HG03175 (cell line): Measurements from ENCODE around the gene ZSCAN26.

ENCODE experiments used
- ATAC-seq: cut with Tn5 transposase; IDR thresholded peaks from one replicate; pipeline ENCODE4 v1.9.1; 2021; ENCODE audit warnings: mild to moderate bottlenecking, moderate library complexity; ENCODE audit not compliant: unreplicated experiment

The ZSCAN26 gene

DNA sequence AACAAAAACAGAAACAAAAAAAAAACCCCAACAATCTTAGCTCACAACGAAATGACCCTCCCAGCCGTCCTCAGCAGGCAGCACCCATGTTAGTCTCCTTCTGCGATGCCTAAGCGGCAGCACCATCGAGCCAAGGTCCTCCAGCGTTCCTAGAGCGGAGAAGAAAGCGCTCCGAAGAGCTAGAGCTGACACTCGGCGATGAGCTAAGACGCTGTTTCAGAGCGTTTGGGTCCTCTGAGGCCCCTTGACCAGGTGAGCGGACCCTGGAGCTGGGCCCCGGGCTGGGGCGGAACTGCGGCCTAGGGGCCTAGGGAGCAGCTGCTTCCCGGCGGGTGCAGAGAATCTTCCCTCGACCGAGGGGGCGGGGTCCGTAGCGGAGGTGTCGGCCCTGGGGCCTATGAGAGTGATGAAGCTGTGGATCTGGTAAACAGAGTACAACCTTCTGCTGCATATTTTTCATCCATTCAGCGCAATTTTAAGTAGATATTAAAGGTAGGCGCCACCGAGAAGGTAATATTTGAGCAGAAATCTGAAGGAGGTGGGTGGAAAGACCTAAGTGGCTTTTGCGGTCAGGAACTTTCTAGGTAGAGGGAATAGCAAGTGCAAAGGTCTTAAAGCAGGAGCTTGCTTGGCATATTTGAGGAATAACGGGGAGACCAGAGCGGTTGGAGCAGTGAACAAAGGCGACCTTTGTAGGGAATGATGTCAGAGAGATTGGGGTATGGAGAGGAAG is at the start of gene ZSCAN26:
Gene ZSCAN26, plus strand, starts transcription at position 182 of the 733 bp plus-strand sequence. CDS start 4,777 bp downstream, outside the sequence.
- ATAC-seq, result peak; percentile 93

GRCh38 chr6:28217890-28218289 is 49.1 kb upstream of the ZSCAN26 start:
- ATAC-seq, result no peak

DNA sequence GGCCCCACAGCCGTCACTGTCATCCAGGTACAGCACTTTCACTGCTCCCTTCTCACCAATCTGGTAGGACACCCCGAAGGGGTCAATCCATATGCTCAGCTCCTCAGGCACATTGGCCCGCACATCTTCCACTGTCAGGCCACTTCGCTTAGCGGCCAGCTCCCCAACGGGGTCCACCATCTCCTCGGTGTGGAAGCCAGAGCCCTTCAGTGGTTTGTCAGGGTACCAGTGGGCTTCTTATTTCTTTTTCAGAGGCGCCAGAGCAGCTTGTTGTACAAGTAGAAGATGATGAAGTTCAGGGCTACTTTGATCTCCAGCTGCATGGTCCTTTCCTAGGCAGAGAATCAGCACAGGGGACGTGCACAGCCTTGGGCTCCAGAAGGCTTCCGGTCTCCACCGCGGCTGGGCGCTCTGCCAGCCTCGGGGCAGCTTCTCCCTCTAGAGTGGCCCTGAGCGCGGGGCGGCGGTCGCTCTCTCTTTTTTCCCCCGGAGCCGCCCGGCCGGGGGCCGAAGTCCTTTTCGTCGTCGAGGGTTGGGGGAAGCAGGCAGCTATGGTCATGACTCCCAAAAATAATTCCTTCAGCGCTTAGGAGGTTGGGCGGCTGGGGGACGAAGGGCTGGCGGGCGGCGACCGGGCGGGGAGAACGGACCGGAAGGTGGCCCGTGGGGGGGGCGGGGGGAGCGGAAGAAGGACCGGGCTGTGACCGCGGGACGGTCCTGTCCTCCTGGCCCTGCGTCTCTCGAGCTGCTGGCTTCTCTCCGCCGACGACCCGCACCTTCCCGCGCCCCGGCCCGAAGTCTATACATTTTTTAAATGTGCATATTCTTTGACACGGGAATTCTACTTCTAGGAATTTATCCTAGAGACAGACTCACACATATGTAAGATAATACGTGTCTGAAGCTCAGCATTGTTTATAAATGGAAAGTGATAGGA is 48.4 kb upstream of the ZSCAN26 start:
- peak; percentile 56 for ATAC-seq

DNA sequence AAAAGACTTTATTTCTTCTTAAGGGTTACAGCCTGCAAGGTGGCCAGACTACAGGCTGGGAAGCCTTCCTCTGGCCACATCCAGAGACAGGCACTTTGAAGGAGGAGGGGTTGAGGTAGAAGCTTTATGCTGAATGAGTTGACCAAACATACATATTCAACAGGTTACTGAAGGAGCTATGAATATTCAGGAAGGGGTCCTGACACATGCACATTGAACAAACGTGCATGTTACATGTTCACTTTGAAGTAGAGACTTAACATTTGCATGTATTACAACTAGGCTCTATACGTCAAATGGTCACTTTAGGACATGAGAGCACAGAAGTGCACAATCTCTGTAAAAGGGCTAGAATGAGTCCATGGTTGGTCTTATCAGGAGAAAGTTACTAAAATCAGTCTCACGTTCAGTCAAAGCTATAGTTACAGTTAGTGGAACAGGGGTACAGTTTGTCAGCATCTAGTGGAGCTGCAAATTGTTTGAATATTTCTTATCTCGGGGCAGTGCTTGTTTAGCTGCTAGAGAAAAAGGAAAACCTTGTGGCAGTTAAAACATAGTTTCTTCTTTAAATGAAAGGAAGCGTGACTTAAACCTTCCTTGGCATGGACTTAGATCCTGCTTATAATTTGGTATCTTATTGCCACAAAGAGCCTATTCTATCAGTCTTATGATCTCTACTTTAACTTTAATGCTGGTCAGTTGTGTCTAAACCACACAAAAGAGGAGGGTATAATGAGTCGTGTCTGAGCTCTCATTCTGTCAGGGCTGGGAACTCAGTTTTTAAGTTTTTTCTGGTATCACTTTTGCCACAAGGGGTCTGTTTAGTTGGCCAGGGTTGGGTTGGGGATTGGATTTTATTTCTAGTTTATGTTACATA is 46.4 kb upstream of the ZSCAN26 start:
- no peak for ATAC-seq

DNA sequence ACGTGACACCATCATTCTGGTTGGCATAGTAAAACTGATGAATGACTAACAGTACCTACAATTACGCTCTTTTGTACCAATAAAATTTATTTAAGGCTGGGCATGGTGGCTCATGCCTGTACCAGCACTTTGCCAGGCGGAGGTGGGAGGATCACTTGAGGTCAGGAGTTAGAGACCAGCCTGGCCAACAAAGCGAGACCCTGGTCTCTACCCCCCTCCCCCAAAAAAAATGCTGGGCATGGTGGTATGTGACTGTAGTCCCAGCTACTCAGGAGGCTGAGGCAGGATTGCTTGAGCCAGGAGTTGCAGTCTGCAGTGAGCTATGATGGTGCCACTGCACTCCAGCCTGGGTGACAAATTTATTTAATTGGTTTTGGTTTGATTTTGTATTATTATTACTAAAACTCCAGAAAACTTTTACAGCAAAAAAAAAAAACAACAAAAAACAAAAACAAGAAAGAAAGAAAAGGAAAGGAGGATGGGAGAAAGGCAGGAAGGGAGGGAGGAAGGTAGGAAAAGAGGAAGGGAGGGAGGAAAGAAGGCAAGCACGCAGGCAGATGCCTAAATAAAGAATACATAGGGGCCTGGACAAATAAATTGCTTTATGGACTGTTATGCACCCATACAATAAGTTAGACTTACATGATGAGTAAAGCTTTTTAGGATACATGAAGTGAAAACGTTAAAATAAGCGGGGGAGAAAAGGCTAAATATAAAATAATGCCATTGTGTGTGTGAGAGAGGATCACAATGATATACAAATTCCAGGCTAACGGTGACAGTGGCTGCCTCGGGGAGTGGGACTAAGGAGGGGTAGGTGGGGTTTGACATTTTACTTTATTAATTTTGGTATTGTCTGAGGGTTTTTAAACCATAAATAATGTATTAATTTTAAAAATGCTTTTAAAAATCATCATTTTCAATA is 42.5 kb upstream of the ZSCAN26 start:
- no peak for ATAC-seq

- ATAC-seq, result peak; percentile 91
These were observed 41.7 kb upstream of the ZSCAN26 start, which contains the start of gene ZSCAN9 for GRCh38 chr6:28225056-28225834. Gene ZSCAN9, plus strand, starts transcription at chr6:28225275. Its CDS starts 1,810 bp downstream, at chr6:28227085.

- no peak for ATAC-seq
These were observed 40.5 kb upstream of the ZSCAN26 start for GRCh38 chr6:28226460-28226859.

DNA sequence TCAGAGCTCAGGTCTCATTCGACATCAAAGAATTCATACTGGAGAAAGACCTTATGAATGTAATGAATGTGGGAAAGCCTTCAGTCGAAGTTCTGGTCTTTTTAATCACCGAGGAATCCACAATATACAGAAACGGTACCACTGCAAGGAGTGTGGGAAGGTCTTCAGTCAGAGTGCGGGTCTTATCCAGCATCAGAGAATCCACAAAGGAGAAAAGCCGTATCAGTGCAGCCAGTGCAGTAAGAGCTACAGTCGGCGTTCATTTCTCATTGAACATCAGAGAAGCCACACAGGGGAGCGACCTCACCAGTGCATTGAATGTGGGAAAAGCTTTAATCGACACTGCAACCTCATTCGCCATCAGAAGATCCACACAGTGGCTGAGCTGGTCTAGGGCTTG is 34.2 kb upstream of the ZSCAN26 start:
- no peak for ATAC-seq

DNA sequence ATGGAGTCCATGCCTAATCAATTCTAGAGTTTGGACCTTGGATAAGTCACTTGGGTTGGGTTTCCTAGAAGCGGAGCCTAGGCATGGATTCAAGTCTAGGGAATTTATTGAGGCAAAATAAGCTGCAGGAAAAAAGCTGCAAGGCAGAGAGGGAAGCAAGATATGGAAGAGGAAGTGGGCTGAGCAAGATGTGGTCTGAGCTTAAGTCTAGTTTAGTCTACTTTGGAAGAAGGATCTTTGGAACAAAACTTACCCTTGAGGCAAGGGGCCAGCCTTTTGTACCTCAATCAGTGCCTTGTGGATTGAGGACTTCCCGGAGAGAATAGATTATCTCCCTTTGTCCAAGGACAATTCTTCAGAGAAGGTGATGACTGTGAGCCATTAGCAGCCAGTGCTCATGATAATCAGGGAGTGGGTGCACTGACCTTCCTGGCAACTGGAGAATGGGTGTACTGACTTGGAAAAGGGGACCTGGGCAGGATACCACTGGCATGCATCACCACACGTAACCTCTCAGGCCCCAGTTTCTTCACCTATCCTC is 31.0 kb upstream of the ZSCAN26 start:
- no peak for ATAC-seq

- no peak for ATAC-seq
These were observed 27.3 kb upstream of the ZSCAN26 start for GRCh38 chr6:28239636-28240035.

- no peak for ATAC-seq
These were observed 26.5 kb upstream of the ZSCAN26 start for GRCh38 chr6:28240471-28240870.

- no peak for ATAC-seq
These were observed 23.0 kb upstream of the ZSCAN26 start for GRCh38 chr6:28243946-28244345.

DNA sequence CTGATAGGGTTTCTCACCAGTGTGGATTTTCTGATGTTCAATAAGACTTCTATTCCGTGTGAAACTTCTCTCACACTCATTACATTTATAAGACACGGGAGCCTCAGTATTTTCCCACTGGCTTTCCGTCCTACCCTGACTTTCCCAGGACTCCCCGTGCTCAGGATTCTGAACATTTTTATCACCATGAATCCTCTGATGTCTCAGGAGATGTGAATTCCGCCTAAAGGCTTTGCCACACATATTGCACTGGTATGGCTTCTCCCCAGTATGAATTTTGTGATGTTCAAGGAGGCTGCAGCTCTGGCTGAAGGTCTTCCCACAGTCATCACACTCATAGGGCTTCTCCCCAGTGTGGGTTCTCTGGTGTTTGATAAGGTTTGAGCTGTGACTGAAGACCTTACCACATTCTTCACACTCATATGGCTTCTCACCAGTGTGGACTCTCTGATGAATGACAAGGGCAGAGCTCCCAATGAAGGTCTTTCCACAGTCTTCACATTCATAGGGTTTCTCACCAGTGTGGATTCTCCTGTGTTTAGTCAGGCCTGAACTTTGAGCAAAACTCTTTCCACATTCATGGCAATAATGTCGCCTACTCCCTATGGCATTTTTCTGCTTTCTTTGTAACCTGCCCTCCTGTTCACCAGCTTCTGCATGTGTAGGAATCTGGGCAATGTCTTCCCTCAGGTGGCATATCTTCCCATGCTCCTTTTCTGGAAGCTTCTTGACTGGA is 21.6 kb upstream of the ZSCAN26 start:
- no peak for ATAC-seq

- no peak for ATAC-seq
These were observed 18.0 kb upstream of the ZSCAN26 start for GRCh38 chr6:28248916-28249315.

GRCh38 chr6:28250747-28251146 is 16.2 kb upstream of the ZSCAN26 start:
- ATAC-seq, result no peak

- ATAC-seq, result peak; percentile 61
These were observed 15.3 kb upstream of the ZSCAN26 start for GRCh38 chr6:28251661-28252008.

GRCh38 chr6:28252009-28252975 is 14.7 kb upstream of the ZSCAN26 start, which contains the start of gene ZKSCAN4:
Gene ZKSCAN4, minus strand, starts transcription at chr6:28252269. Its CDS starts 289 bp downstream, at chr6:28251980.
- peak; percentile 77 for ATAC-seq
